Tibial nerve (tissue), 4 donors: ENCODE measurements around the gene EPHA6.

Experiments used
- CTCF ChIP-seq, 5 experiments: fragments of 200-600 bp in 3 of 5; fragments of 450-650 bp in 2 of 5; sonication (generic) in 3 of 5; IDR thresholded peaks; one replicate each; pipeline ENCODE4 v1.5.1; 2016 to 2019; ENCODE audit warnings: antibody characterized with exemption in 5 of 5, mild to moderate bottlenecking in 3 of 5, moderate library complexity in 2 of 5
- EP300 ChIP-seq, 2 donors: sonication (generic); formaldehyde crosslinking; IDR thresholded peaks; one replicate each; pipeline ENCODE4 v1.6.1; 2017; ENCODE audit warnings: antibody characterized with exemption in 2 of 2, mild to moderate bottlenecking in 1 of 2

GRCh38 chr3:97059168-97059567 lies 244.8 kb downstream of the EPHA6 start:
- no peak for TF ChIP-seq CTCF (IDR thresholded peaks at IDR 0.05)
- TF ChIP-seq EP300 (IDR thresholded peaks at IDR 0.05), result no peak
